ACC112 (cell line): ENCODE data around the gene GFPT2.

Experiments
- H2AFZ ChIP-seq: fragments of 200-600 bp; sonication (generic); one replicate; pipeline ENCODE4 v1.6.0; 2017; ENCODE audit warnings: antibody characterized with exemption, low read length; ENCODE audit not compliant: unreplicated experiment
- H3K27ac ChIP-seq: fragments of 200-600 bp; sonication (generic); 2 replicates; pipeline ENCODE4 v1.5.1; 2014; ENCODE audit warnings: low read depth, mild to moderate bottlenecking, antibody characterized with exemption, low read length, moderate library complexity
- H3K27me3 ChIP-seq: fragments of 200-600 bp; sonication (generic); 2 replicates; pipeline ENCODE4 v1.6.1; 2014; ENCODE audit warnings: mild to moderate bottlenecking, antibody characterized with exemption, low read length, moderate library complexity, mixed read lengths; ENCODE audit not compliant: insufficient read depth
- H3K36me3 ChIP-seq: fragments of 200-600 bp; sonication (generic); 2 replicates; pipeline ENCODE4 v1.6.1; 2016; ENCODE audit warnings: mild to moderate bottlenecking, antibody characterized with exemption, low read length, moderate library complexity, mixed read lengths; ENCODE audit not compliant: insufficient read depth
- H3K4me1 ChIP-seq: fragments of 200-600 bp; sonication (generic); one replicate; pipeline ENCODE4 v1.6.1; 2016; ENCODE audit warnings: low read length, mixed read lengths; ENCODE audit not compliant: insufficient read depth, unreplicated experiment, control insufficient read depth
- H3K4me3 ChIP-seq: fragments of 200-600 bp; sonication (generic); 2 replicates; pipeline ENCODE4 v1.5.1; 2014; ENCODE audit warnings: mild to moderate bottlenecking, low read depth, low read length
- H3K79me2 ChIP-seq: fragments of 200-600 bp; sonication (generic); one replicate; pipeline ENCODE4 v1.6.0; 2016; ENCODE audit warnings: low read length; ENCODE audit not compliant: control insufficient read depth, unreplicated experiment, insufficient read depth

The GFPT2 gene

DNA sequence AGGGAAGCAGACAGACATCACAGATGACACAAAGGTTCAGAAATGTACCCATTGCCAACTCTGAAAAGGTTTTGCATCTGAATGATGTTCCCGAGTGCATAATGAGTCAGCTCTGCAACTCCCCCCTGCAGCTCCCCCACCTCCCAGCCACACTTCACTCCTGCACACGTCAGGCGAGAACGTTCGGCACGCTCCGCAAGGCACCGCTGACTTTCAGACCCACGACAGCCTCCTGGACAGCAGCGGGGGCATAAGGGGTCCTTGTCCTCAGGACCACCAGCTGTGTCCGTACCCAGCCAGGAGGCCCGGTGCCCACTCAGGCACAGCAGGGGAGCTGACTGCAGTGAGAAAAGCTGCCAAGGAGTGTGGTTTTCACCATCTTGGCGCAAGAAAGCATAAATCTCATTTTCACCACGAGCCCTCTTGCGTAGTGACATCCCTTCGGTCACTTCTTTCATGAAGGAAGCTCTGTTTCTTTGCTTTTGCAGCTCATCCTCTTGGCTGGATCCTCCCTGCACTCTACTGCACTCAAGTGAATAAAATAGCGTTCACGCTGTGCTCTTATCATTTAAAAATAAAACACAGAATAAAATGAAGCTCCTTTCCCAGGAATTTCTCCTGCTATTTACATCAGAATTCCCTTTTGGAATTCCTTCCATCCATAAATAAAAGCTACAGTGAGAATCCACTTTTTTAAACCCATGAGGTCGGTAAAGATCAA lies 9.9 kb downstream of the GFPT2 start:
- Histone ChIP-seq H2AFZ (no peak overlapping the region), H3K4me1 (peaks cover 52% of the 10 kb centered on the region)

DNA sequence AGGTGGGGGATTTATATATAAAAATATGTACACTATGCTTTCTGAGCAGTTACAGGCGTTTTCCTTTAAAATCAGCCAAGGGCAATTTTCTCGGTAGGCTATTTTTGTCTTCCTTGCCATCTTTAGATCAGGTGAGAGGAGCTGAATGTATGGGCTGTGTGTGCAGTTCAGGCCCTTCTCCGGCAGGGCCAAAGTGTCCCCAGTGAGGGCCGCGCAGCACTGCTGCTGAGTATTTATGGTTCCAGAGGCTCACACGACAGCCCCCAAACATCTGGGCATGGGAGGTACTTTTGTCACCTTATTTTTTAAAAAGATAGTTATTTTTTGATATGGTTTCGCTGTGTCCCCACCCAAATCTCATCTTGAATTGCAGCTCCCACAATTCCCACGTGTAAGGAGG lies 11.5 kb downstream of the GFPT2 start:
- H3K4me1 ChIP-seq = peaks cover 57% of the 10 kb centered on the region
- H3K4me3 ChIP-seq = no peak overlapping the region
- H3K27me3 ChIP-seq = no peaks in the 10 kb centered on the region
- no peak overlapping the region for H2AFZ ChIP-seq
- H3K79me2 ChIP-seq = peaks cover 56% of the 10 kb centered on the region
- peak overlapping the region; percentile 53 for H3K27ac ChIP-seq
- peaks cover under 1% of the 10 kb centered on the region; the same call in 1 of the 2 replicates for H3K36me3 ChIP-seq

More for the DNA sequence above, 9.9 kb downstream of the GFPT2 start:
- Histone ChIP-seq H3K79me2 (peaks cover 73% of the 10 kb centered on the region), H3K27me3 (no peaks in the 10 kb centered on the region), H3K27ac (peak overlapping the region; percentile 88), H3K4me3 (peak overlapping the region; percentile 42), H3K36me3 (no peaks in the 10 kb centered on the region)

DNA sequence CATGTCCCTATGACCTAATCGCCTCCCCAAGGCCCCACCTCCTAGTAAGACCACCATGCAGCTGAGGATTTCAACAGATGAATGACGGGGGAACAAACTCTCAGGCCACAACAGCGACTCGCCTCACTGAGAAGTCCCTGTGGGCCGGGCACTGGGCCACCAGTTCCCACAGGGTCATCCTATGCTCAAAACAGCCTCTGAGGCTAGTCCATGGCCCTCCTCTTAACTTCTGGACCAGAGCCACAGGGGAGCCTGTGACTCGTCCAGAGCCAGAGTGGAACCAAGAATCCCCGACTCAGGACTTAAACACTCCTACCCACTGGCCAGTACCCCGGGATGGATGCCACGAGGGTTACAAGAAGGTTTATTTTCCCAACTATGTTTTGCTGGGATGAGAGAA lies 12.3 kb downstream of the GFPT2 start:
- Histone ChIP-seq H3K27me3 (no peaks in the 10 kb centered on the region), H3K27ac (peak overlapping the region; percentile 53), H3K36me3 (peaks cover 8% of the 10 kb centered on the region; the same call in 1 of the 2 replicates), H3K79me2 (peaks cover 48% of the 10 kb centered on the region), H3K4me1 (peaks cover 57% of the 10 kb centered on the region), H3K4me3 (no peak overlapping the region), H2AFZ (no peak overlapping the region)

DNA sequence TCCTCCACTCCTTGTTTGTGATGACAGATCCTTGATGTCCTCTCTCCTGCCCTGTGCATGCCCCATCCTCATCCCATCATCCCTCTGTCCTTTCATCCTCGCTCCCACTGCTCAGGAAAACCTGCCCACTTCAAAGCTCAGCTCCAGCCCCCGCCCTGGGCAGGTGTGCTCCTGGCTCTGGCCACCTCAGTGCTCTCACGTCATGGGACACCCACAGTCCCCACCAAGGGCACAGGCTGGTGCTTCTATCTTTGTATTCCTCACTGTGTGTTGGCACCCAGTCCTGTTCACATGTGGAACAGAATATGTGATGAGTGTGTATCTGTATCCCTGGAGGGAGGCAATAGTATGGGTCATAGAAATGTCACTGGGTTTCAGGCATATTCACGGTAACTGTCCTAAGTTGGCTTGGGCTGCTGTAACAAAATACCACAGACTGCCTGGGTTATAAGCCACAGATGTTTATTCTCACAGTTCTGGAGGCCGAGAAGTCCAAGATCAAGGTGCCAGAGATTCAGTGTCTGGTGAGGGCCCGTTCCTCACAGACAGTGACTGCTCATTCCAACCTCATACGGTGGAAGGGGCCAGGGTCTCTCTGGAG lies 13.5 kb downstream of the GFPT2 start:
- Histone ChIP-seq H3K27ac (peak overlapping the region; percentile 52; the same call in 1 of the 2 replicates), H3K4me1 (peaks cover 61% of the 10 kb centered on the region), H3K36me3 (peaks cover 16% of the 10 kb centered on the region; the same call in 1 of the 2 replicates), H3K4me3 (no peak overlapping the region), H2AFZ (no peak overlapping the region), H3K27me3 (no peaks in the 10 kb centered on the region), H3K79me2 (peaks cover 42% of the 10 kb centered on the region)

DNA sequence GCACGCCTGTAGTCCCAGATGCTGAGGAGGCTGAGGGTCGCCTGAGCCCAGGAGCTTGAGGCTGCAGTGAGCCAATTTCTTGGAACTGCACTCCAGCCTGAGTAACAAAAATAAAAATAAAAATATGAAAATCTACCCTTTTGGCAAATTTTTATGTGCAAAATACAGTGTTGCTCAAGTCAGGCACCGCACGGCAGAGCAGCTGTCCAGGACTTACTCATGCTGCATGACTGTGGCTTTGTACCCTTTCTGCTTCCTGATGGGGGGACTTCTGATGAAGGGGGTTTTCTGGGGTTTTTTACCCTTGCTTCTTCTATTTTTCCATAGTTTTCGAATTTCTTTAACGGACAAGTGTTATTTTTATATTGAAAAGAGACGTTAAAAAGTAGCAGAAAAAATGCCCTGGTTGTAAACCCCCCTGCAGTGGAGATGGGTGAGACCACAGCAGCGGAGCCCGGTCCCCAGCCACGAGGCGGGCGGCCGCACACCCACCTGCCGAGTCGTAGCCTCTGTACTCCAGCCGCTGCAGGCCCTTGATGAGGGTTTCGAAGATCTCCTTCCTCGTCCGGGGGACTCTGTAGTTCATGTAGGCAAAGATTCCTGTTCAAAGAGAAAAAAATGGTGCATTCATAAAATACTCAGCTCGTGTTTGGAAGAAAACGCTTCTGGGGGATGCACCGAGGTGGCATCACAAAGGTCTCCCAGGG lies 15.0 kb downstream of the GFPT2 start:
- Histone ChIP-seq H3K79me2 (peaks cover 30% of the 10 kb centered on the region), H3K36me3 (peaks cover 21% of the 10 kb centered on the region; the same call in 1 of the 2 replicates)

DNA sequence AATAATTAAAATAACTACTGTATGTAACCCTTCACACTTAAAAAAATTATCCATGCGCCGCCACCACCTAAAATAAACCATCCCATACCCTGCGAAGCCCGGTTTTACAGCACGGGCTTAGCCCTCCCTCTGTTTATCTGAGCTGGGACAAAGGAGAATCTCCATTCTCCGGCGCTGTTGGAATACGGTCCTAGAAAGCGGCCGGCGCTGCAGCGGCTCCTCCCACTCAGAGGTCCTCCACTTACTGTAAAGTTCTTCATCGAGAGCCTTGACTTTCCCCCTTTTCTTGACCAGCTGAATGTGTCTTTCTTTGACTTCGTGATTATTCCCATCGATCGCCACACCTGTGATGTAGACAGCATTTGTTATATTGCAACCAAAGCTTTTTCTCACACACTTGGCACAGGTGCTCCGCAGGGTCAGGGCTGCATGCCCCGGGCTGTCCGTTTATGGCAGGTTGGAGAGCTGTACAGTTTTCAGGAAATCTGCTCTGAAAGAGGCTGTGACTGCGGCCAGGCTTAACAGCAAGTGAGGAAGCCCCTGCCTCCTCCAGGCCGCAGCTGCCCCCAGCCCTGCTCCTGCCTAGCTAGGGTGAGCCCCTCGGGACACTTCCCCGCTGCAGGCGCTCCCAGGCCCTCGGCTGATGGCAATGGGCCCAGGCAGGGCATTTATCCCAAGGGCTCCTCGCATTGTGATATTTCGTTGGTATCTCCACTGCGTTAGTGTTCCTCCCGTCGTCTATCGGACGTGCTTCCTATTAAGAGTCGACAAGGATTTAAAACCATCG lies 16.7 kb downstream of the GFPT2 start:
- peaks cover 21% of the 10 kb centered on the region; the same call in 1 of the 2 replicates for H3K36me3 ChIP-seq

More for the DNA sequence above, 15.0 kb downstream of the GFPT2 start:
- H3K27ac ChIP-seq = peak overlapping the region; percentile 55; the same call in 1 of the 2 replicates
- H2AFZ ChIP-seq = no peak overlapping the region
- peaks cover 59% of the 10 kb centered on the region for H3K4me1 ChIP-seq
- H3K4me3 ChIP-seq = no peak overlapping the region
- no peaks in the 10 kb centered on the region for H3K27me3 ChIP-seq

DNA sequence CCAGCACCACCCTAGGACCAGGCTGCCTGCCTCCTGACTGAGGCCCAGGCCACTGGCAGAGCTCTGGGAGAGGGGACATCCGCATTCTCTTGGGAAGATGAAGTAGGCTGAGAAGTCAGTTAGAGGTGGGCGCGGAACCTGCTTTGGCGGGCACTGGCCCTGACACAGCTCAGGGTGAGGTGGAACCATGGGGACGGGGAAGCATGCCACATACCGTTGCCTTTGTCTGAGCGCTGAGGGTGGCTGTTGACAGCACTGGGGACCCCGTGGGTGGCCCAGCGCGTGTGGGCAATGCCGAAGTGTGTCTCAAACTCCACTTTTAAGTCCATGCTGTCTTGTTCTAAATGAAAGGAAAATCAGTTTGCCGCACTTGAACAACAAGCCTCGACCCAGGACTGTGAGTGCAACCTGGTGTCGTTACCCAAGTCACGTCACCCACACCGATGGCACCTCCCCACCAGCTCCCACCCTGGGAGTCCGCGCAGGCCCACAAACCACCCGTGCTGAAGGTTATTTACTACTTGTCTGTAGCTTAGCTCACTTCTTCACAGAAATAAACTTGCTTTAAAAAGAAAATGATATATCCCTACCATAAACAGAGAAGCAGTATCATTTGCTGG lies 17.4 kb downstream of the GFPT2 start:
- Histone ChIP-seq H3K27ac (peak overlapping the region; percentile 96; the same call in 1 of the 2 replicates), H3K36me3 (peaks cover 21% of the 10 kb centered on the region; the same call in 1 of the 2 replicates), H2AFZ (no peak overlapping the region), H3K79me2 (peaks cover 12% of the 10 kb centered on the region), H3K4me1 (peaks cover 56% of the 10 kb centered on the region), H3K27me3 (no peaks in the 10 kb centered on the region), H3K4me3 (no peak overlapping the region)

More for the DNA sequence above, 16.7 kb downstream of the GFPT2 start:
- Histone ChIP-seq H3K27me3 (no peaks in the 10 kb centered on the region), H2AFZ (no peak overlapping the region), H3K79me2 (peaks cover 17% of the 10 kb centered on the region), H3K4me1 (peaks cover 58% of the 10 kb centered on the region), H3K27ac (no peak overlapping the region), H3K4me3 (no peak overlapping the region)

DNA sequence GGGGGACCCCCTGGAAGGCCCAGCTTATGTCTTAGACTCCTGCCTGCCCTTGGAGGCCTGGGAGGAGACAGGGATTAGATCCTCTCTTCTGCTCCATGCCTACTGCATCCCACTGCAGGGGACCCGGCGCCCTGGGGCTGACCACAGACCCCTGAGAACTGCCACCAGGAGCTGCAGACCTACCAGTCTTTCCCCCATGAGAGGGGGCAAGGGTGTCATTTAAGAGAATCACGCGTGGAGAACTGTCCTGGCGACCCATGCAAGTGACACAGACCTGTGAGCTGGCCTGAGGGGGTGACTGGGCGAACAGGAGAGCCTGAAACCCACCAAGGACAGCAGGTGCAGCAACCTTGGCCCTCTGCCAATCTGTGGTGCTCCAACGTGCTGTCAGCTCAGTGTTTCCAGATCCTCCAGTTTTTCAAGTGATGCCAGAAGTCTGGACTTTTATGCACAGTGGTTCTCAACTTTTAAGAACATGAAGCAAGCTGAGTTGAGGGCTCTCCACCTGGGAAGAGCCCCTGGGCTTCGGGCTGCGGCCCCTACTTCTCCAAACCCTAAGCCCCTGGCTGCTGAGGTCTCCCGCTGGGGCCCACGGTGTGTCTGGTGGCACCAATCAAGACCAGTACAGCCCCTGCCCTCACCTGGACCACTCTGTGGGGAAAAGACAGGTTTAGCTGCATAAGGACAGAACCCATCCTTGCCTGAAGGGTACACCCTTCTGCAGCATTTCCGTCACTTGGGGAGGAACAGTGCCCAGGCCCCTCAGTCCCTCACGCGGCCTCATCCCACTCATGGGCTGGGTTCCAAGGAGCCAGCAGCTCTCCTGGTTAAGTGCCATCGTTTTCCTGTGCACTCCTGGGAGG lies 18.2 kb downstream of the GFPT2 start:
- Histone ChIP-seq H3K36me3 (peaks cover 21% of the 10 kb centered on the region; the same call in 1 of the 2 replicates), H2AFZ (no peak overlapping the region), H3K79me2 (peaks cover 9% of the 10 kb centered on the region), H3K27ac (peak overlapping the region; percentile 96), H3K4me1 (peaks cover 62% of the 10 kb centered on the region), H3K27me3 (no peaks in the 10 kb centered on the region), H3K4me3 (no peak overlapping the region)

DNA sequence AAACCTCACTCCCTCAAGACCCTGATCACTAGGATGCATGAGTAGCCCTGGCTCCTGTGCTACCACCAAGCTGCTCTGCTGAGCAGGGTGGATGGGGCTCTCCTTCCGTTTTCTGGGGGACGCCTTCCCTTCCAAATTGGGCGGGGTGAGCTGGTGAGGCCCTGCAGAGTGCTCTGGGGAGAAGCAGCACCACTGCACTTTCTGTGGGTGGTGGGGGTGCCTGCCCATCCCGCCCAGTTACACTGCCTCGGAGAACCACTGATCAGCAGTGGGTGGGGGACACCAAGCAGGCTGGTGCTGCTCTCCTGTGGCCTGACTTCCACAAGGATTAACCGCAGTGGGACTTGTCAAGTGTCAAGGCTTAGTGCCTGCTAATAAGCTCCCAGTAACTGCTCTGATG lies 19.0 kb downstream of the GFPT2 start:
- Histone ChIP-seq H3K4me1 (peaks cover 63% of the 10 kb centered on the region), H3K79me2 (peaks cover 3% of the 10 kb centered on the region), H3K27ac (peak overlapping the region; percentile 96), H3K36me3 (peaks cover 21% of the 10 kb centered on the region; the same call in 1 of the 2 replicates), H2AFZ (no peak overlapping the region), H3K4me3 (no peak overlapping the region; the same call in 1 of the 2 replicates), H3K27me3 (no peaks in the 10 kb centered on the region)
